22Rv1 (cell line): ENCODE data around the gene GALNT17.

Experiments
- CTCF ChIP-seq: fragments of 450-650 bp; IDR thresholded peaks from 2 replicates; pipeline ENCODE4 v1.5.1; 2017; ENCODE audit warnings: mild to moderate bottlenecking
- ZFX ChIP-seq: fragments of 450-650 bp; IDR thresholded peaks from 2 replicates; pipeline ENCODE4 v1.6.1; 2017; ENCODE audit warnings: antibody characterized with exemption, borderline replicate concordance

- TF ChIP-seq CTCF (no peak), ZFX (no peak)
These were observed 563.2 kb downstream of the GALNT17 start for GRCh38 chr7:71695186-71695585.
